ENCODE measurements around the gene BCL3.
"Not testable (repeated sequence)": the region's sequence is repeated elsewhere in the genome, so short reads cannot be mapped to it uniquely, and the experiment has no call there.

BCL3 gene

GRCh38 chr19:44721369-44721768 is 27.1 kb upstream of the BCL3 start:
- not testable (repeated sequence) for DNase-seq (ENCODE audit: low read depth in 2 of 2)

- DNase-seq (ENCODE audit: low read depth in 2 of 2), result no peak
Measured at GRCh38 chr19:44722131-44723121, 26.1 kb upstream of the BCL3 start.

GRCh38 chr19:44723299-44723951 is 25.1 kb upstream of the BCL3 start:
- no peak for DNase-seq (ENCODE audit: low read depth in 2 of 2)

GRCh38 chr19:44723952-44724319 is 24.6 kb upstream of the BCL3 start:
- peak; percentile 59 to 67 for DNase-seq (ENCODE audit: low read depth in 2 of 2)

- no peak for DNase-seq (ENCODE audit: low read depth in 2 of 2)
Measured at GRCh38 chr19:44725251-44725650, 23.3 kb upstream of the BCL3 start.

GRCh38 chr19:44725684-44726083 is 22.8 kb upstream of the BCL3 start:
- no peak for DNase-seq (ENCODE audit: low read depth in 2 of 2)

GRCh38 chr19:44726465-44726864 is 22.0 kb upstream of the BCL3 start:
- no peak for DNase-seq (ENCODE audit: low read depth in 2 of 2)

- no peak for DNase-seq (ENCODE audit: low read depth in 2 of 2)
Measured at GRCh38 chr19:44728178-44728577, 20.3 kb upstream of the BCL3 start.

- DNase-seq (ENCODE audit: low read depth in 2 of 2), result no peak
Measured at GRCh38 chr19:44729516-44730033, 18.9 kb upstream of the BCL3 start.

- DNase-seq (ENCODE audit: low read depth in 2 of 2), result no peak
Measured at GRCh38 chr19:44731081-44731480, 17.4 kb upstream of the BCL3 start.

- DNase-seq (ENCODE audit: low read depth in 2 of 2), result no peak
Measured at GRCh38 chr19:44731622-44732021, 16.9 kb upstream of the BCL3 start.

- no peak for DNase-seq (ENCODE audit: low read depth in 2 of 2)
Measured at GRCh38 chr19:44732235-44733014, 16.1 kb upstream of the BCL3 start.

GRCh38 chr19:44734357-44734756 is 14.2 kb upstream of the BCL3 start:
- no peak for DNase-seq (ENCODE audit: low read depth in 2 of 2)

GRCh38 chr19:44735011-44735410 is 13.5 kb upstream of the BCL3 start:
- DNase-seq (ENCODE audit: low read depth in 2 of 2), result no peak

- DNase-seq (ENCODE audit: low read depth in 2 of 2), result no peak
Measured at GRCh38 chr19:44737238-44738071, 11.1 kb upstream of the BCL3 start.

GRCh38 chr19:44738136-44738535 is 10.4 kb upstream of the BCL3 start:
- no peak for DNase-seq (ENCODE audit: low read depth in 2 of 2)

- DNase-seq (ENCODE audit: low read depth in 2 of 2), result no peak
Measured at GRCh38 chr19:44738603-44739558, 9.6 kb upstream of the BCL3 start.

GRCh38 chr19:44740351-44740824 is 8.1 kb upstream of the BCL3 start:
- no peak for DNase-seq (ENCODE audit: low read depth in 2 of 2)

GRCh38 chr19:44741258-44741731 is 7.2 kb upstream of the BCL3 start:
- no peak for DNase-seq (ENCODE audit: low read depth in 2 of 2)
